Activated T-cell treated with anti-CD3 and anti-CD28 coated beads for 48 hours (primary cell): Measurements from ENCODE around the gene CALCR.
"Not testable (repeated sequence)": the region's sequence is repeated elsewhere in the genome, so short reads cannot be mapped to it uniquely, and the experiment has no call there.

Experiments
- DNase-seq: peaks from one replicate; pipeline ENCODE4 v3.0.0-alpha.2; 2020; ENCODE audit warnings: low read depth

CALCR gene

GRCh38 chr7:93559639-93560491 is 14.7 kb downstream of the CALCR start:
- no peak for DNase-seq

- no peak for DNase-seq
Measured at GRCh38 chr7:93558705-93559614, 15.6 kb downstream of the CALCR start.

- no peak for DNase-seq
Measured at GRCh38 chr7:93551931-93552330, 22.6 kb downstream of the CALCR start.

GRCh38 chr7:93551063-93551895 is 23.2 kb downstream of the CALCR start:
- DNase-seq: no peak

- no peak for DNase-seq
Measured at GRCh38 chr7:93547716-93548115, 26.8 kb downstream of the CALCR start.

GRCh38 chr7:93544691-93545090 is 29.8 kb downstream of the CALCR start:
- no peak for DNase-seq

GRCh38 chr7:93538061-93538460 is 36.5 kb downstream of the CALCR start:
- DNase-seq: no peak

GRCh38 chr7:93535616-93536015 is 38.9 kb downstream of the CALCR start:
- no peak for DNase-seq

- no peak for DNase-seq
Measured at GRCh38 chr7:93530701-93531100, 43.8 kb downstream of the CALCR start.

GRCh38 chr7:93516834-93517233 is 57.7 kb downstream of the CALCR start:
- DNase-seq: no peak

- no peak for DNase-seq
Measured at GRCh38 chr7:93515144-93515543, 59.4 kb downstream of the CALCR start.

- DNase-seq: no peak
Measured at GRCh38 chr7:93509303-93509702, 65.2 kb downstream of the CALCR start.

- no peak for DNase-seq
Measured at GRCh38 chr7:93503088-93503487, 71.4 kb downstream of the CALCR start.

- not testable (repeated sequence) for DNase-seq
Measured at GRCh38 chr7:93491860-93492259, 82.7 kb downstream of the CALCR start.

- DNase-seq: no peak
Measured at GRCh38 chr7:93476491-93477344, 97.8 kb downstream of the CALCR start.

- no peak for DNase-seq
Measured at GRCh38 chr7:93475811-93476210, 98.7 kb downstream of the CALCR start.

- no peak for DNase-seq
Measured at GRCh38 chr7:93471456-93471855, 103.1 kb downstream of the CALCR start.

- no peak for DNase-seq
Measured at GRCh38 chr7:93463764-93464163, 110.8 kb downstream of the CALCR start.

- no peak for DNase-seq
Measured at GRCh38 chr7:93461350-93461749, 113.2 kb downstream of the CALCR start.

- no peak for DNase-seq
Measured at GRCh38 chr7:93453262-93453661, 121.3 kb downstream of the CALCR start.

- no peak for DNase-seq
Measured at GRCh38 chr7:93448176-93448575, 126.3 kb downstream of the CALCR start.
